ENCODE measurements around the gene PHF23.
A peak's percentile ranks its signal among the peaks of the same experiment; 100 is the strongest.

Gene PHF23

GRCh38 chr17:7237761-7238419, 1.4 kb downstream of the PHF23 start:
- DNase-seq = peak; percentile 66

- no peak for DNase-seq
These were observed 1.9 kb downstream of the PHF23 start for GRCh38 chr17:7237266-7237760.

GRCh38 chr17:7236808-7237207, 2.4 kb downstream of the PHF23 start:
- DNase-seq = no peak

GRCh38 chr17:7235693-7236665, 3.3 kb downstream of the PHF23 start:
- DNase-seq = peak; percentile 45

- peak; percentile 92 for DNase-seq
These were observed 4.9 kb downstream of the PHF23 start, which contains the start of gene DVL2 for GRCh38 chr17:7234083-7234951. Gene DVL2, minus strand, starts transcription at chr17:7234517. Its CDS starts 255 bp downstream, at chr17:7234262.

- no peak for DNase-seq
These were observed 5.6 kb downstream of the PHF23 start for GRCh38 chr17:7233701-7234082.

GRCh38 chr17:7232114-7232513, 7.1 kb downstream of the PHF23 start:
- DNase-seq = no peak

GRCh38 chr17:7229504-7229903, 9.8 kb downstream of the PHF23 start:
- DNase-seq = no peak

GRCh38 chr17:7228920-7229319, 10.3 kb downstream of the PHF23 start:
- DNase-seq = no peak

- DNase-seq = no peak
These were observed 12.2 kb downstream of the PHF23 start for GRCh38 chr17:7226721-7227710.

- no peak for DNase-seq
These were observed 13.4 kb downstream of the PHF23 start for GRCh38 chr17:7225711-7226331.

- no peak for DNase-seq
These were observed 14.6 kb downstream of the PHF23 start for GRCh38 chr17:7224661-7225111.

- DNase-seq = no peak
These were observed 15.1 kb downstream of the PHF23 start for GRCh38 chr17:7224110-7224509.

- DNase-seq = no peak
These were observed 15.9 kb downstream of the PHF23 start for GRCh38 chr17:7223375-7223774.

GRCh38 chr17:7222972-7223292, 16.3 kb downstream of the PHF23 start:
- no peak for DNase-seq

GRCh38 chr17:7222093-7222971, 16.9 kb downstream of the PHF23 start:
- no peak for DNase-seq

- no peak for DNase-seq
These were observed 17.8 kb downstream of the PHF23 start for GRCh38 chr17:7221278-7222092.

GRCh38 chr17:7220593-7221277, 18.5 kb downstream of the PHF23 start:
- DNase-seq = peak; percentile 67
